Colonic mucosa (tissue), 4 donors: ENCODE results near the gene FAM32A. TPM values are rescaled to one million over a fixed set of nuclear protein-coding genes. Genes with fewer than 3 reads are reported as not detected.

Source experiments
- DNase-seq: peaks from one replicate; pipeline ENCODE4 v3.0.0-alpha.2; 2020
- H3K27ac ChIP-seq: fragments of 200-600 bp; one replicate; pipeline ENCODE4 v1.8.0; 2021
- H3K27me3 ChIP-seq: fragments of 200-600 bp; one replicate; pipeline ENCODE4 v1.8.0; 2021
- H3K36me3 ChIP-seq: fragments of 200-600 bp; one replicate; pipeline ENCODE4 v1.8.0; 2021
- H3K4me1 ChIP-seq: fragments of 200-600 bp; one replicate; pipeline ENCODE4 v1.8.0; 2021; ENCODE audit warnings: mild to moderate bottlenecking
- H3K4me3 ChIP-seq: fragments of 200-600 bp; one replicate; pipeline ENCODE4 v1.8.0; 2021
- H3K9ac ChIP-seq, 2 donors: one replicate each; pipeline ENCODE4 v1.7.0; 2013; ENCODE audit warnings: control low read depth in 2 of 2, low read depth in 2 of 2, low read length in 2 of 2
- H3K9me3 ChIP-seq: fragments of 200-600 bp; one replicate; pipeline ENCODE4 v1.8.0; 2021
- intact Hi-C: fragments of 100-400 bp; cut with DNase I; formaldehyde crosslinking; loops from one replicate; pipeline ENCODE4 v1.14.1; 2022
- total RNA-seq, 2 donors: library from RNA; stranded (reverse); fragmentation: NEBNext Ultra II Directional in 1 of 2; extraction: Animal tissue kit (Norgen Biotek cat#: 25700) in 1 of 2; gene quantifications; one replicate each; pipeline ENCODE4 v1.2.1, GENCODE V29; 2021
- TF ChIP-seq, protein P1 (sequence below): fragments of 200-600 bp; IDR thresholded peaks from one replicate; pipeline ENCODE4 v1.8.0; 2022; ENCODE audit warnings: antibody characterized with exemption, mild to moderate bottlenecking
- donor health status: healthy.
- donor health status: DM: no; HTN: no; CAD: no.
- donor health status: DM: no; HTN: no; CAD: no.

The FAM32A gene
- total RNA-seq, 2 donors from 2014 or later: 76.9 to 78.3 TPM

DNA sequence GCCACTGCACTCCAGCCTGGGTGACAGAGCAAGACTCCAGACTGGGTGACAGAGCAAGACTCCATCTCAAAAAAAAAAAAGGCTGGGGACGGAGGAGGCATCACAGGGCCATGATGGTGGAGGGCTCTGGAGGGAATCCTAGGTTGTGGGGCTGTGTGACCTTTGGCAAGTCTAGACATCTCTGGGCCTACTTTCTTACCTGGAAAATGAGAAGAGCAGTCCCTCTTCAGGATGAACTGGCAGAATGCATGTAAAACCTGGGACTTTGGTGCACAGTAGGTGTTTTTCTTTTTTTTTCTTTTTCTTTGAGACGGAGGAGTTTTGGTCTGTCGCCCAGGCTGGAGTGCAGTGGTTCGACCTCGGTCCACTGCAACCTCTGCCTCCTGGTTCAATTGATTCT lies 25.6 kb upstream of the FAM32A start:
- intact Hi-C loops: no loop called here
- Histone ChIP-seq H3K4me3 (no peak overlapping the region), H3K9ac (no peak overlapping the region), H3K27me3 (no peaks in the 10 kb centered on the region), H3K4me1 (no peaks in the 10 kb centered on the region), H3K9me3 (no peaks in the 10 kb centered on the region), H3K36me3 (no peaks in the 10 kb centered on the region), H3K27ac (no peak overlapping the region)
- DNase-seq: no peak
- TF ChIP-seq, protein P1, sequence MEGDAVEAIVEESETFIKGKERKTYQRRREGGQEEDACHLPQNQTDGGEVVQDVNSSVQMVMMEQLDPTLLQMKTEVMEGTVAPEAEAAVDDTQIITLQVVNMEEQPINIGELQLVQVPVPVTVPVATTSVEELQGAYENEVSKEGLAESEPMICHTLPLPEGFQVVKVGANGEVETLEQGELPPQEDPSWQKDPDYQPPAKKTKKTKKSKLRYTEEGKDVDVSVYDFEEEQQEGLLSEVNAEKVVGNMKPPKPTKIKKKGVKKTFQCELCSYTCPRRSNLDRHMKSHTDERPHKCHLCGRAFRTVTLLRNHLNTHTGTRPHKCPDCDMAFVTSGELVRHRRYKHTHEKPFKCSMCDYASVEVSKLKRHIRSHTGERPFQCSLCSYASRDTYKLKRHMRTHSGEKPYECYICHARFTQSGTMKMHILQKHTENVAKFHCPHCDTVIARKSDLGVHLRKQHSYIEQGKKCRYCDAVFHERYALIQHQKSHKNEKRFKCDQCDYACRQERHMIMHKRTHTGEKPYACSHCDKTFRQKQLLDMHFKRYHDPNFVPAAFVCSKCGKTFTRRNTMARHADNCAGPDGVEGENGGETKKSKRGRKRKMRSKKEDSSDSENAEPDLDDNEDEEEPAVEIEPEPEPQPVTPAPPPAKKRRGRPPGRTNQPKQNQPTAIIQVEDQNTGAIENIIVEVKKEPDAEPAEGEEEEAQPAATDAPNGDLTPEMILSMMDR: no peak

DNA sequence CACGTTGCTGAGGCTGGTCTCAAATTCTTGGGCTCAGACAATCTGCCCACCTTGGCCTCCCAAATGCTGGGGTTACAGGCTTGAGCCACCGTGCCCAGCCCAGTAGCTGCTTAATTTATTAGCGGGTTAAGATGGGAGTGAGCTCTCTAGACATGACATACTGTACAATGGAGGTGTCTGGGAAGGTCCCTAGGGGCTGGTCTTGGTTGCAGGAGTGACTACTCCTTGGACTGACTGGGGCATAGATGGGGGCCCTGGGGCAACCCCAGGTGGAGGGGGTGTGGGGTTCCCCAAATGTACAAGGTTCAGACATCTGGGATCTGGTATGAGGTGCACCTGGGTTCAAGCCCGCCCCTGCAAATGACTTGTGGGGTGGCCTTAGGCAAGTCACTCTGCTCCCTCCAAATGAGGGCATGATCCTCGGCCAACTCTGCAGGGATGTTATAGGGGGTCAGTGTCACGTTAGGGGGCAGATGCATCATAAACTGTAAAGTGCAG lies 24.7 kb upstream of the FAM32A start:
- Histone ChIP-seq H3K36me3 (no peaks in the 10 kb centered on the region), H3K4me1 (no peaks in the 10 kb centered on the region), H3K27ac (no peak overlapping the region), H3K4me3 (no peak overlapping the region), H3K27me3 (no peaks in the 10 kb centered on the region), H3K9me3 (no peaks in the 10 kb centered on the region), H3K9ac (no peak overlapping the region)
- no peak for DNase-seq
- intact Hi-C loops: no loop called here
- TF ChIP-seq, protein P1: no peak

DNA sequence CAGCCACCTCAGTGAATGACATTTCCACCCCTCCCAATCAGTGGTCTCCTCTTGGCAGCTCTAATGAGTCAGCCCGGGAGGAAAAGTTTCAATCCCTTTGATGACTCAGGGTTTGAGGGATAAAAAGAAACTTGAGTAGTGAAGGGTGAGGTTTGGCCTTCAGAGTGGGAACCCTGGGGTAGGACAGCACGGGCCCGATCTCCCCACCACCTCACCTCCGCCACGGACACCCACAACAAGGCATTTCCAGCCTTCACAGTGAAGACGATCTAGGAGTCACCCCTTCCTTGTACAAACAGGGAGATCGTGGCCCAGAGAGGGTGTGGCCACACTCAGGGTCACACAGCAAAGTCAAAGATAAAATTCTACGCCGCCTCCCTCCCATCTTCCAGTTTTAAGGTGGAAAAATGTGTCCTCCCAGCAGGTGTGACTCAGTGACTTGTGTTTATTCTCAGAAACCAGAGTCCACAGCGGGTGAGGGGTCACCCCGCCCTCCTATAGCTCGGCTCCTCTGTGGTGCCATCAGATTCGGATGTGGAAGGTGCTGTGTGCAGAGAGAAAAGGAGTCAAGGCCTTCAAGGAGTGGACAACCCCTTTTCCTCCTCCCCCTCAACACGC lies 24.2 kb upstream of the FAM32A start:
- Histone ChIP-seq H3K27me3 (no peaks in the 10 kb centered on the region), H3K9me3 (no peaks in the 10 kb centered on the region), H3K27ac (no peak overlapping the region), H3K4me1 (no peaks in the 10 kb centered on the region), H3K9ac (no peak overlapping the region), H3K36me3 (no peaks in the 10 kb centered on the region), H3K4me3 (no peak overlapping the region)
- DNase-seq: peak; percentile 24
- TF ChIP-seq, protein P1: no peak
- intact Hi-C loops: no loop called here

DNA sequence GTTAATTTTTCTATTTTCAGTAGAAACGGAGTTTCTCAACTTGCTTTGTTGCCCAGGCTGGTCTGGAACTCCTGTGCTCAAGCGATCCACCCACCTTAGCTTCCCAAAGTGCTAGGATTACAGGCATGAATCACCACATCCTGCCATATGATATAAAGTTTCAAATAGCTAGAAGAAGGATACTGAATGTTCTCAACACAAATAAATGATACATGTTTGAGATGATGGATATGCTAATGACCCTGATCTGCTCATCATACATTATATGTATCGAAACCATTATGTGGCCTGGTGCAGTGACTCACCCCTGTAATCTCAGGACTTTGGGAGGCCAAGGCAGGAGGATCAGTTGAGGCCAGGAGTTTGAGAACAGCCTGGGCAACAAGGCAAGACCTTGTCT lies 23.4 kb upstream of the FAM32A start:
- no peak overlapping the region for H3K9ac ChIP-seq
- intact Hi-C loops: no loop called here

DNA sequence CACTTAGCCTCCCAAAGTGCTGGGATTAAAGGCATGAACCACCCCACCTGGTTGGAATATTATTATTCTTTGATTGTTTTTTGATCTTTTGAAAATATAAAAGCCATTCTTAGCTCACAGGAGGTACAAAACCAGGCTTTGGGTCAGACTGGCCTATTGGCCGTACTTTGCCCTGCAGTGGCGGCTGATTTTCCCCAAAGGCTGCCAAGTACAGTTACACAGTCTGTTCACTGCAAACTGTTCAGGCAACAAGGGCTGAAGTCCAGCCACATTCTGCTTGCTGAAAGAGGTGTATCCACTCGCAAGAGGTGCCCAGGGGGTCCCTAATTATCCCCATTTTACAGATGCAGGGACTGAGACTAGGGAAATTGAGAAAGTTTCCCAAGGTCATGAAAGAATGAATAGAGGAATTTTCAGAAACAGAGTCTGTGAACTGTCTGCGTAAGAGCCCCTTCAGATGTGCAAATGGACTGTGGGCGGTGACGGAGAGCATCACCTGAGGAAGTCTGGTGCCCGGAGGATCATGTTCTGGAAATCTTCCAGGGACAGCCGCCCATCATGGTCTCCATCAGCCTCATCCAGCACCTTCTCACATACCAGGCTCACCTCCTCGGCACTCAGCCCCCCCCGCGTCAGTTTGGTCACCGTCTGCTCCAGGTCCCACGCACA lies 20.9 kb upstream of the FAM32A start:
- Histone ChIP-seq H3K36me3 (no peaks in the 10 kb centered on the region), H3K27ac (no peak overlapping the region), H3K4me1 (no peaks in the 10 kb centered on the region), H3K9ac (no peak overlapping the region), H3K4me3 (no peak overlapping the region), H3K27me3 (no peaks in the 10 kb centered on the region), H3K9me3 (no peaks in the 10 kb centered on the region)
- intact Hi-C loops: no loop called here
- TF ChIP-seq, protein P1: no peak
- DNase-seq: no peak

More for the DNA sequence above, 23.4 kb upstream of the FAM32A start:
- Histone ChIP-seq H3K4me3 (no peak overlapping the region), H3K27me3 (no peaks in the 10 kb centered on the region), H3K27ac (no peak overlapping the region), H3K4me1 (no peaks in the 10 kb centered on the region), H3K9me3 (no peaks in the 10 kb centered on the region), H3K36me3 (no peaks in the 10 kb centered on the region)
- TF ChIP-seq, protein P1: no peak
- no peak for DNase-seq
